ENCODE data around the gene MYH7B. TPM values are rescaled to one million over a fixed set of nuclear protein-coding genes. Genes with fewer than 3 reads are reported as not detected.

MYH7B gene
- total and polyA plus RNA-seq, 12 donors: 0.07 to 9.6 (median 0.45) TPM; not detected in 1

- Histone ChIP-seq H3K36me3 (replicated peaks in 1 of 2) (no peaks in the 10 kb centered on the region), H3K4me1 (replicated peaks in 1 of 2) (no peaks in the 10 kb centered on the region), H3K27me3 (no peaks in the 10 kb centered on the region), H3K4me3 (no peak overlapping the region), H3K27ac (no peak overlapping the region), H3K9me3 (replicated peaks in 1 of 3) (no peaks in the 10 kb centered on the region)
- no peak for DNase-seq
- intact Hi-C loops (cut with DNase I): no loop called here
- TF ChIP-seq POLR2A (IDR thresholded peaks at IDR 0.05) (no peak), CTCF (IDR thresholded peaks at IDR 0.05) (no peak)
- WGBS, 4 donors: 85 to 92% (median 90%) methylated on average over 6 to 7 of the region's 7 CpGs
These were observed 14.6 kb downstream of the MYH7B start for GRCh38 chr20:34970193-34970840.

DNA sequence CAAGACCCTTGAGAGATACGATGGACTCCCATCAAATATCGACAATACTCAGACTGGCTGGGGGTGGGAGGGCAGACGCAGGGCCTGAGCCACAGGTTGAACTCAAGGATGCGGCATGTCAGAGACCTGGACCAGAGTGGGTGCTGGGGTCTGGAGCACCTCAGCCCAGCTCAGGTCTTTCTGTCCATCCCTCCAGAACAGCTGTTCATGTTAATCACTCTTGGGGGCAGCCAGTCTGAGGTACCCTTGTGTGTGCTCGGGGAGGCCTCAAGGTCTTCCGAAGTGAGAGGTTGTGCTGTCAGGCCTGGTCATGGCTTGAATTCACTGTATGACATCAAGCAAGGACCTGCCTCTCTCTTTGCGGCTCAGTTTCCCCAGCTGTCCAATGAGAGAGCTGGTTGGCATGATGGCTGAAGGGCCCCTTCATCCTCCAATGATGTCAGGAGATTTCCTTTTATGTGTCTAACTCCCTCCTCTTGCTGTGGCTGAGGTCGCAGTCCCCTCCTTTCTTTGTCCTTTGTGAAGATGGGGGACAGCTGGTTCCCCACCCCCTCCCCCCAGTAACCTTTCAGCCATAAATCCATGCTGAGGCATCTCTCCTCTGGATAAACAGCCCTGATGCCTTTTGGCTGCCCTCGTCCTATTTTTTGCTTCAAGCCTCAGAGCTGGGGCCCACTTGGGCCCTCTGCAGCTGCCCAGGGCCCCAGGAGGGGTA lies 15.3 kb downstream of the MYH7B start:
- intact Hi-C loops (cut with DNase I): no loop called here
- Histone ChIP-seq H3K4me1 (replicated peaks in 1 of 2) (no peaks in the 10 kb centered on the region), H3K27ac (no peak overlapping the region), H3K36me3 (replicated peaks in 1 of 2) (no peaks in the 10 kb centered on the region), H3K4me3 (no peak overlapping the region), H3K27me3 (no peaks in the 10 kb centered on the region), H3K9me3 (replicated peaks in 1 of 3) (no peaks in the 10 kb centered on the region)
- no peak for TF ChIP-seq POLR2A (IDR thresholded peaks at IDR 0.05)
- TF ChIP-seq CTCF (IDR thresholded peaks at IDR 0.05): no peak
- 90 to 92% (median 91%) methylated on average over 9 of the region's 9 CpGs for WGBS, 4 donors
- no peak for DNase-seq

- no peak for TF ChIP-seq CTCF (IDR thresholded peaks at IDR 0.05)
- no peak for TF ChIP-seq POLR2A (IDR thresholded peaks at IDR 0.05)
- Histone ChIP-seq H3K4me1 (replicated peaks in 1 of 2) (no peaks in the 10 kb centered on the region), H3K9me3 (replicated peaks in 1 of 3) (no peaks in the 10 kb centered on the region), H3K27me3 (no peaks in the 10 kb centered on the region), H3K27ac (no peak overlapping the region), H3K36me3 (replicated peaks in 1 of 2) (no peaks in the 10 kb centered on the region), H3K4me3 (no peak overlapping the region)
- WGBS, 4 donors: 75 to 87% (median 79%) methylated on average over 9 to 10 of the region's 10 CpGs
- DNase-seq: peak in 1 of 7 donors; percentile 5
- intact Hi-C loops (cut with DNase I): no loop called here
These were observed 16.0 kb downstream of the MYH7B start for GRCh38 chr20:34971561-34972235.

GRCh38 chr20:34974246-34974645 lies 18.6 kb downstream of the MYH7B start:
- intact Hi-C loops (cut with DNase I): no loop called here
- no peak for TF ChIP-seq POLR2A (IDR thresholded peaks at IDR 0.05)
- TF ChIP-seq CTCF (IDR thresholded peaks at IDR 0.05): no peak
- Histone ChIP-seq H3K4me1 (replicated peaks in 1 of 2) (peaks cover 0 to 3% of the 10 kb centered on the region in 2 donors), H3K27me3 (no peaks in the 10 kb centered on the region), H3K36me3 (replicated peaks in 1 of 2) (no peaks in the 10 kb centered on the region), H3K27ac (no peak overlapping the region), H3K4me3 (no peak overlapping the region), H3K9me3 (replicated peaks in 1 of 3) (no peaks in the 10 kb centered on the region)
- 72 to 96% (median 82%) methylated on average over 4 of the region's 4 CpGs for WGBS, 4 donors
- no peak for DNase-seq
